ENCODE measurements around the gene TNS3. TPM values are rescaled to one million over a fixed set of nuclear protein-coding genes. Genes with fewer than 3 reads are reported as not detected.

TNS3 gene
- total and polyA plus RNA-seq, 5 donors from 2014 or later = 1.4 TPM; not detected in 4

DNA sequence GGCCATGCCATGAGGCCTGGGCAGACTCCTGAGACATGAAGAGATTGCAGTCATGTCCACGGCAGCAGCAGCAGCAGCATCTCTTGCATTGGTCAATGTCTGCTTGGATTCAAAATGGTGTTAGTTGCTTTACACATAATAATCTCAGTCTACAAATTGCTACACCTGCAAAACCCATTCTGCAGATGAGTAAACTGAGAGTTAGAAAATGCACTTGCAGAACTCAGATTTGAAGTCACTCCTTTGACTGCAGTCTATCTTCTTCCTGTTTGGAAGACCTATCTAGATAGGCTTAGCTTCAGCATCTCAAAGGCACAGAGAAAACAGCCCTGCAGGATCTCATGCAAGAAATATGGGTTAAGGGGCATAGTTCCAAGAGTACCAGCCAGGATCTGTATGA, 350.3 kb downstream of the TNS3 start:
- Histone ChIP-seq H3K4me3 (ENCODE audit: low read depth, low read length) (no peak overlapping the region), H3K9me3 (ENCODE audit: control insufficient read depth in 2 of 2, low read length in 2 of 2) (no peaks in the 10 kb centered on the region), H3K4me1 (ENCODE audit: control insufficient read depth, insufficient read depth, low read length, poor library complexity, severe bottlenecking) (no peaks in the 10 kb centered on the region), H3K36me3 (ENCODE audit: control insufficient read depth, insufficient read depth, low read length) (no peaks in the 10 kb centered on the region), H3K27ac (ENCODE audit: insufficient read depth, low read length, poor library complexity, severe bottlenecking) (no peak overlapping the region), H3K27me3 (ENCODE audit: control insufficient read depth, insufficient read depth, low read length) (no peaks in the 10 kb centered on the region)
- no peaks in the 10 kb centered on the region for H3K4me1 Mint-ChIP-seq
- H3K27me3 Mint-ChIP-seq = peaks cover 5% of the 10 kb centered on the region
- peaks cover 0 to 2% (median 0%) of the 10 kb centered on the region in 7 donors for H3K9me3 Mint-ChIP-seq
- no peak overlapping the region for H3K27ac Mint-ChIP-seq
- ATAC-seq (ENCODE audit: low read depth in 2 of 2) (no peak), DNase-seq (no peak)
- H3K4me3 Mint-ChIP-seq = no peak overlapping the region
- H3K36me3 Mint-ChIP-seq = no peaks in the 10 kb centered on the region

DNA sequence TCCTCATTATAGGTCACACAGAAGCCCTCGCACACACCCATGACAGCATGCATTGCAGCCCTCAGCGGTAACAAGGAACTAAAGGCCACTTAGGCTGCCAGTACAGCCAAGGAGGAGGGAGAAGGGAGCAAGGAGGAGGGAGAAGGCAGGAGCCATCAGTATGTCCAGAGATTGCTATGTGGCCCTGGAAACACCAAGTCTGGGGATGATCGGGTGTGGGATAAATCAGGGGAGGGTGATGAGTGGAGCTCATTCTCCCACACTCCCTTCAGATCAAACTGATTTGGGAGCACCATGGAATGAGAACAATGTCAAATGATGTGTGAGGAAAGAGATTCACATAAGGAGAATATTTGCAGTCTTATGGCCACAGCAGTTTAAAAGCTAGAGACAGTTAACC, 350.9 kb downstream of the TNS3 start:
- H3K27me3 Mint-ChIP-seq = peaks cover 5% of the 10 kb centered on the region
- H3K4me1 ChIP-seq (ENCODE audit: control insufficient read depth, insufficient read depth, low read length, poor library complexity, severe bottlenecking) = no peaks in the 10 kb centered on the region
- no peak for ATAC-seq (ENCODE audit: low read depth in 2 of 2)
- no peaks in the 10 kb centered on the region for H3K4me1 Mint-ChIP-seq
- no peaks in the 10 kb centered on the region for H3K36me3 ChIP-seq (ENCODE audit: control insufficient read depth, insufficient read depth, low read length)
- H3K9me3 ChIP-seq (ENCODE audit: control insufficient read depth in 2 of 2, low read length in 2 of 2) = no peaks in the 10 kb centered on the region
- H3K36me3 Mint-ChIP-seq = no peaks in the 10 kb centered on the region
- no peaks in the 10 kb centered on the region for H3K27me3 ChIP-seq (ENCODE audit: control insufficient read depth, insufficient read depth, low read length)
- no peak for DNase-seq
- peaks cover 0 to 2% (median 0%) of the 10 kb centered on the region in 7 donors for H3K9me3 Mint-ChIP-seq
- no peak overlapping the region for H3K27ac Mint-ChIP-seq
- no peak overlapping the region for H3K4me3 Mint-ChIP-seq
- H3K4me3 ChIP-seq (ENCODE audit: low read depth, low read length) = no peak overlapping the region
- H3K27ac ChIP-seq (ENCODE audit: insufficient read depth, low read length, poor library complexity, severe bottlenecking) = no peak overlapping the region

DNA sequence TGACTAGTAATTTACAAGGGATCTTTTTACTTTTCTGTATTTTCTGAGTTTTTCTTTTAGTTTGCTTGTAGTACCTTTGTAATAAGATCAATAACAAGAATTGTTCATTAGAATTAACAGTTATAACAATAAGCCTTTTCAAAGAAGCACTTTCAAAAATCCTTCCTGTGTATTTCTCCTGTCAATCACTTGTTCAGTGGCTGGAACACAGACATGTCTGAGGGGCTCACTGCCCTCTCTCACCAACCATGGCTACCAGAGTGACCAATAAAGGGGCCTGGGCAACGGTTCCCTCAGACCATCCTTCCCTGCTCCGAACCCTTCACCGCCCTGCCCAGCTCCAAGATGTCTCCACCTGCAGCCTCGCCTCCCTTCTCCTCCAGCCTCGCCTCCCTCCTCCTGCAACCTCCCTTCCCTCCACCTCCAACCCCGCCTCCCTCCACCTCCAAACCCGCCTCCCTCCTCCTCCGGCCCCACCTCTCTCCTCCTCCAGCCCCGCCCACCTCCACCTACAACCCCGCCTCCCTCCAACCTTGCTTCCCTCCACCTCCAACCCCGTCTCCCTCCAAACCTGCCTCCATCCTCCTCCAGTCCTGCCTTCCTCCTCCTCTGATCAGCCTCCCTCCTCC, 353.4 kb downstream of the TNS3 start:
- no peak for ATAC-seq (ENCODE audit: low read depth in 2 of 2)
- peaks cover 5% of the 10 kb centered on the region for H3K27me3 Mint-ChIP-seq

DNA sequence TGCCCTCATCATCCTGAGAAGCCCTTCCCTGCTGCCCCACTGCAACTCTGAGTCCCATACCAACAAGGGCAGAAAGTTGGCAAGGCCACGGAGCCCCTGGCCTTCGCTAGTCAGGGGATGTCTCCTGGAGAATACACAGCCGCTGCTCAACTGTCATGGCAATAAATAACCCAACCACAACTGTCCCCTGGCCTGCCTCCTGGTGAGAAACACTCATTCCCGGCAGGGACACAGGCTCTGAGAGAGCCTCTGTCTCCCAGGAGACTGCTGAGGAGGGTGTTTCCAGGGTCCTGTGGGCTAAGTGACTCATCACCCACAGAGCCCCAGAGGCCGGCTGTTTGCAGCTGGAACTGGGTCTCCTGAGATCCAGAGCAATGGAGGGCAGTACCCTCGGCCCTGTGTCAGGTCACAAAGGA, 354.1 kb downstream of the TNS3 start:
- ATAC-seq (ENCODE audit: low read depth in 2 of 2) (no peak), DNase-seq (no peak)
- peaks cover 0 to 6% (median 2%) of the 10 kb centered on the region in 7 donors for H3K9me3 Mint-ChIP-seq
- H3K9me3 ChIP-seq (ENCODE audit: control insufficient read depth in 2 of 2, low read length in 2 of 2) = no peaks in the 10 kb centered on the region
- H3K4me1 ChIP-seq (ENCODE audit: control insufficient read depth, insufficient read depth, low read length, poor library complexity, severe bottlenecking) = no peaks in the 10 kb centered on the region
- H3K27me3 ChIP-seq (ENCODE audit: control insufficient read depth, insufficient read depth, low read length) = no peaks in the 10 kb centered on the region
- H3K27ac Mint-ChIP-seq = no peak overlapping the region
- no peak overlapping the region for H3K4me3 Mint-ChIP-seq
- H3K36me3 Mint-ChIP-seq = no peaks in the 10 kb centered on the region
- H3K27ac ChIP-seq (ENCODE audit: insufficient read depth, low read length, poor library complexity, severe bottlenecking) = no peak overlapping the region
- no peaks in the 10 kb centered on the region for H3K36me3 ChIP-seq (ENCODE audit: control insufficient read depth, insufficient read depth, low read length)
- no peak overlapping the region for H3K4me3 ChIP-seq (ENCODE audit: low read depth, low read length)
- no peaks in the 10 kb centered on the region for H3K4me1 Mint-ChIP-seq
- peaks cover 5% of the 10 kb centered on the region for H3K27me3 Mint-ChIP-seq

More for the DNA sequence above, 353.4 kb downstream of the TNS3 start:
- Histone ChIP-seq H3K27ac (ENCODE audit: insufficient read depth, low read length, poor library complexity, severe bottlenecking) (no peak overlapping the region), H3K36me3 (ENCODE audit: control insufficient read depth, insufficient read depth, low read length) (no peaks in the 10 kb centered on the region), H3K27me3 (ENCODE audit: control insufficient read depth, insufficient read depth, low read length) (no peaks in the 10 kb centered on the region), H3K4me1 (ENCODE audit: control insufficient read depth, insufficient read depth, low read length, poor library complexity, severe bottlenecking) (no peaks in the 10 kb centered on the region), H3K9me3 (ENCODE audit: control insufficient read depth in 2 of 2, low read length in 2 of 2) (no peaks in the 10 kb centered on the region), H3K4me3 (ENCODE audit: low read depth, low read length) (no peak overlapping the region)
- no peaks in the 10 kb centered on the region for H3K4me1 Mint-ChIP-seq
- H3K9me3 Mint-ChIP-seq = peaks cover 0 to 3% (median 2%) of the 10 kb centered on the region in 7 donors
- no peaks in the 10 kb centered on the region for H3K36me3 Mint-ChIP-seq
- H3K4me3 Mint-ChIP-seq = no peak overlapping the region
- DNase-seq = no peak
- H3K27ac Mint-ChIP-seq = no peak overlapping the region

DNA sequence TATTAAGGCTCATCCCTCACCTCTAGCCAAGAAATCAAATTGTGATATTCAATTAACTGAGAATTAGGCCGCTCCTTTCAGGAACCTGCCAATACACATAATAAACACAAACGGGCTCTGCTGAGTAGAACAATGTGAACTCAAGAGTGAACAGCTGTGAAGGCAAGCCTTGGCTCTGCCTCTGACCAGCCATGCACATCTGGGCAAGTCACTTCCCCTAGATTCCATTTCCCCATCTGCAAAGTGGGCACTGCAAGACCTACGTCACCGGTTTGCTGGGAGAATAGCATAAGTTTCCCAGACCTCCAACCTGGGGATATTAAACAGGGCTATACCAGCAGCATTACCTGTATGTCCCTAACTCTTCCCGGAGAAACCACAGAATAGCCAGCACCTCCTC, 355.2 kb downstream of the TNS3 start:
- no peaks in the 10 kb centered on the region for H3K27me3 ChIP-seq (ENCODE audit: control insufficient read depth, insufficient read depth, low read length)
- no peaks in the 10 kb centered on the region for H3K27me3 Mint-ChIP-seq
- H3K27ac ChIP-seq (ENCODE audit: insufficient read depth, low read length, poor library complexity, severe bottlenecking) = no peak overlapping the region
- H3K4me1 ChIP-seq (ENCODE audit: control insufficient read depth, insufficient read depth, low read length, poor library complexity, severe bottlenecking) = no peaks in the 10 kb centered on the region
- DNase-seq (no peak), ATAC-seq (ENCODE audit: low read depth in 2 of 2) (no peak)
- peaks cover 0 to 6% (median 2%) of the 10 kb centered on the region in 7 donors for H3K9me3 Mint-ChIP-seq
- no peaks in the 10 kb centered on the region for H3K4me1 Mint-ChIP-seq
- no peak overlapping the region for H3K4me3 Mint-ChIP-seq
- H3K9me3 ChIP-seq (ENCODE audit: control insufficient read depth in 2 of 2, low read length in 2 of 2) = no peaks in the 10 kb centered on the region
- H3K4me3 ChIP-seq (ENCODE audit: low read depth, low read length) = no peak overlapping the region
- no peaks in the 10 kb centered on the region for H3K36me3 Mint-ChIP-seq
- H3K27ac Mint-ChIP-seq = no peak overlapping the region
- H3K36me3 ChIP-seq (ENCODE audit: control insufficient read depth, insufficient read depth, low read length) = no peaks in the 10 kb centered on the region

DNA sequence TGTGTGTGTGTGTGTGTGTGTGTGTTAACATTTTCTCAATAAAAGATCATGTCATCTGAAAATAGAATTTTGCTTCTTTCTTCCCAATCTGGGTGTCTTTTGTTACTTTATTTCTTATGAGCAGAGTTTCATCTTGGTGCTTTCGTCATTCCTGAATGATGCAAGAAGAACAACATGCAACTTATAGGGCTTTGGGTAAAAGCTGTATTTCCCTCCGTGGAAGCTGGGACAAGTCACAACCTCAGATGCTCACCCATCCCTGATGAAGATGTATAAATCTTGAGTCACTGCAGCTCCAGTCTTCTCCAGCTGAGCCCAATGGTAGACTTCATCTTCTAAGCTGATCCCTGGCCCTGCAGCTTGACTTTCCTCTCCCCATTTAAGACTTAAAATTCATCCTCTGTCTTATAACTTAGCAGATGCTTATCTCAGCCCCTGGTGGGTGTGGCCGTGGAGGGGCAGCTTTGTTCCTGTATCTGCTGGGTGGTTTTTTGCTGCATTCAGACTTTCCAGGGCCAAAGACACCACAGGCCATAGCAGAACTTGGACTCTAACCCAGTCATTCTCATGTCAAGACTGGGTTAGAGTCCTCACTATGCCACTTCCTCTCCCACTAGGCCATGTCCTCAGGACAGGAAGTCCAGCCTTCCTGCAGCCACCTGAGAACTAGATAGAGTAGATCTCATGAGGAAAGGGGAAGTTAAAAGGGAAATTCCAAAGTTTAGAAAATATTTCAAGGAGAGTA, 356.4 kb downstream of the TNS3 start:
- DNase-seq = no peak
- Histone ChIP-seq H3K27ac (ENCODE audit: insufficient read depth, low read length, poor library complexity, severe bottlenecking) (no peak overlapping the region), H3K4me3 (ENCODE audit: low read depth, low read length) (no peak overlapping the region), H3K27me3 (ENCODE audit: control insufficient read depth, insufficient read depth, low read length) (no peaks in the 10 kb centered on the region), H3K4me1 (ENCODE audit: control insufficient read depth, insufficient read depth, low read length, poor library complexity, severe bottlenecking) (no peaks in the 10 kb centered on the region), H3K9me3 (ENCODE audit: control insufficient read depth in 2 of 2, low read length in 2 of 2) (no peaks in the 10 kb centered on the region), H3K36me3 (ENCODE audit: control insufficient read depth, insufficient read depth, low read length) (no peaks in the 10 kb centered on the region)
- Mint-ChIP-seq H3K36me3 (no peaks in the 10 kb centered on the region), H3K4me3 (no peak overlapping the region), H3K27me3 (no peaks in the 10 kb centered on the region), H3K4me1 (no peaks in the 10 kb centered on the region), H3K27ac (no peak overlapping the region), H3K9me3 (peaks cover 0 to 6% (median 2%) of the 10 kb centered on the region in 7 donors)
- no peak for ATAC-seq (ENCODE audit: low read depth in 2 of 2)

Data from CD4-positive, CD25-positive, alpha-beta regulatory T cell (primary cell).